ENCODE data around the gene USP53.
"Not testable (repeated sequence)": the region's sequence is repeated elsewhere in the genome, so short reads cannot be mapped to it uniquely, and the experiment has no call there.

Gene USP53

DNA sequence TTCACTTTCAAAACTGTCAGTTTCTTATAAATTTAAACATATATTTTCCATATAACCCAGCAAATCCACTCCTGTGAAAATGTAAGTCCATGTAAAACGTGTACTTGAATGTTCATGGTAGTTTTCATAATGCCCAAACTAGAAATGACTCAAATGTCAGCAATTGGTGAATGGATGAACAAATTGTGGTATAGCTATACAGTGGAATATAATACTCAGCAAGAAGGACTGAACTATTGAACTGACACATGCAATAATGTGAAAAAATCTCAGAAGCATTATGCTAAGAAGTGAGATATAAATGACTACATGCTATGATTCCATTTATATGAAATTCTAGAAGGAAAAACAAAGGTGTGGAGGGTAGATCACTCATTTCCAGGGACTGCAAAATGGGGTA lies 52.2 kb downstream of the USP53 start:
- H3K4me3 ChIP-seq (ENCODE audit: low read depth, low read length), result no peak overlapping the region
- DNase-seq (ENCODE audit: low read depth), result no peak
- TF ChIP-seq, protein P1, sequence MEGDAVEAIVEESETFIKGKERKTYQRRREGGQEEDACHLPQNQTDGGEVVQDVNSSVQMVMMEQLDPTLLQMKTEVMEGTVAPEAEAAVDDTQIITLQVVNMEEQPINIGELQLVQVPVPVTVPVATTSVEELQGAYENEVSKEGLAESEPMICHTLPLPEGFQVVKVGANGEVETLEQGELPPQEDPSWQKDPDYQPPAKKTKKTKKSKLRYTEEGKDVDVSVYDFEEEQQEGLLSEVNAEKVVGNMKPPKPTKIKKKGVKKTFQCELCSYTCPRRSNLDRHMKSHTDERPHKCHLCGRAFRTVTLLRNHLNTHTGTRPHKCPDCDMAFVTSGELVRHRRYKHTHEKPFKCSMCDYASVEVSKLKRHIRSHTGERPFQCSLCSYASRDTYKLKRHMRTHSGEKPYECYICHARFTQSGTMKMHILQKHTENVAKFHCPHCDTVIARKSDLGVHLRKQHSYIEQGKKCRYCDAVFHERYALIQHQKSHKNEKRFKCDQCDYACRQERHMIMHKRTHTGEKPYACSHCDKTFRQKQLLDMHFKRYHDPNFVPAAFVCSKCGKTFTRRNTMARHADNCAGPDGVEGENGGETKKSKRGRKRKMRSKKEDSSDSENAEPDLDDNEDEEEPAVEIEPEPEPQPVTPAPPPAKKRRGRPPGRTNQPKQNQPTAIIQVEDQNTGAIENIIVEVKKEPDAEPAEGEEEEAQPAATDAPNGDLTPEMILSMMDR (IDR thresholded peaks at IDR 0.05; ENCODE audit: low read depth, low read length, missing control alignments), result no peak

DNA sequence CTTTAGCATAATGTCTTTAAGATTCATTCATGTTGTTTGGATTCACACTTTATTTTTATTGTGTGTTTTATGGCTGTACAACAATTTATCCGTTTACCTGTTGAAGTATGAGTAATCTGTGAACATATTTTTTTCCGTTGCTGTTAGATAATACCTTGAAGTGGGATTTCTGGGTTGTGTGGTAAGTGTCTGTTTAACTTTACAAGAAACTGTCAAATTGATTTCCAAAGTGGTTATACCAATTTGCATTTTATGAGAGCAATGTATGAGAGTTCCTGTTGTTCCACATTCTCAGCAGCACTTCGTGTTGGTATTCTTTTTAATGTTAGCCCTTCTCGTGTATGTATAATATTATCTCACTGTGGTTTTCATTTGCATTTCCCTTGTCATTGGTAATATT lies 53.6 kb downstream of the USP53 start:
- DNase-seq (ENCODE audit: low read depth), result no peak
- TF ChIP-seq, protein P1 (IDR thresholded peaks at IDR 0.05; ENCODE audit: low read depth, low read length, missing control alignments), result no peak

DNA sequence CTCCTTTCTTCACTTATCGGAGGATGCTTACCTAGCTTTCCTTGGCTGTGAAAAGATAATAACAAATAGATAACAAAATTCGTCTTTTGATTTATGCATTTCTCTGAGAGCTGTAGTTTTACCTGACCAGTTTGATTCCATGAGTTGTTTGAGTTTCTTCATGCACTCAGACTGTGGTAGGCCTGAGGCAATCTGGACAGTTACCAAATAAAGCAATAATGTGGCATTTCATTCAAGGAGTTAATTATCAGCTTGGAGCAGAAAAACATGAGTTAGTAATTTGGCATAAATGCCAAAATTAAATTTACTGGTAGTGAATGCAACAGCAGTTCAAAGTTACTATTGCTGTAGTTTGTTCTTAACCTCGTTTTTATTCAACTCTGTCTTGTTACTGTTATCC lies 56.0 kb downstream of the USP53 start:
- TF ChIP-seq, protein P1 (IDR thresholded peaks at IDR 0.05; ENCODE audit: low read depth, low read length, missing control alignments), result no peak
- no peak for DNase-seq (ENCODE audit: low read depth)
- no peak overlapping the region for H3K4me3 ChIP-seq (ENCODE audit: low read depth, low read length)

More for the DNA sequence above, 53.6 kb downstream of the USP53 start:
- H3K4me3 ChIP-seq (ENCODE audit: low read depth, low read length), result no peak overlapping the region

DNA sequence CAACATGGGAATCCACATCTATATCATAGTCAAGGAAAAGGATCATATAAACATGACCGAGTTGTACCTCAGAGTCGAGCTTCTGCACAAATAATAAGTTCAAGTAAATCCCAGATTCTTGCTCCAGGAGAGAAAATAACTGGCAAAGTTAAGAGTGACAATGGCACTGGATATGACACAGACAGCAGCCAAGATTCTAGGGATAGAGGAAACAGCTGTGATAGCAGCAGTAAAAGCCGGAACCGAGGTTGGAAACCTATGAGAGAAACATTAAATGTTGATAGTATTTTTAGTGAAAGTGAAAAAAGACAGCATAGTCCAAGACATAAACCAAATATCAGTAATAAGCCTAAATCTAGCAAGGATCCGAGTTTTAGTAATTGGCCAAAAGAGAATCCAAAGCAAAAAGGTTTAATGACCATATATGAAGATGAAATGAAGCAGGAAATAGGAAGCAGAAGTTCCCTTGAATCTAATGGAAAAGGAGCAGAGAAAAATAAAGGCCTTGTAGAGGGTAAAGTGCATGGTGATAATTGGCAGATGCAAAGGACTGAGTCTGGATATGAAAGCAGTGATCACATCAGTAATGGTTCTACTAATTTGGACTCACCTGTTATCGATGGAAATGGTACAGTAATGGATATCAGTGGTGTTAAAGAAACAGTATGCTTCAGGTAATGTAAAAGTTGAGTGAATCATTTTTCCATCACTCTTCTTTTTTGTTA lies 59.0 kb downstream of the USP53 start:
- H3K4me3 ChIP-seq (ENCODE audit: low read depth, low read length), result no peak overlapping the region
- DNase-seq (ENCODE audit: low read depth), result no peak
- TF ChIP-seq, protein P1 (IDR thresholded peaks at IDR 0.05; ENCODE audit: low read depth, low read length, missing control alignments), result no peak

DNA sequence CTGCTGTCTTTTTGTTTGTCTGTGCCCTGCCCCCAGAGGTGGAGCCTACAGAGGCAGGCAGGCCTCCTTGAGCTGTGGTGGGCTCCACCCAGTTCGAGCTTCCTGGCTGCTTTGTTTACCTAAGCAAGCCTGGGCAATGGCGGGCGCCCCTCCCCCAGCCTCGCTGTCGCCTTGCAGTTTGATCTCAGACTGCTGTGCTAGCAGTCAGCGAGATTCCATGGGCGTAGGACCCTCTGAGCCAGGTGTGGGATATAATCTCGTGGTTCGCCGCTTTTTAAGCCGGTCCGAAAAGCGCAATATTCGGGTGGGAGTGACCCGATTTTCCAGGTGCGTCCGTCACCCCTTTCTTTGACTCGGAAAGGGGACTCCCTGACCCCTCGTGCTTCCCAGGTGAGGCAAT lies 67.0 kb downstream of the USP53 start:
- not testable (repeated sequence) for DNase-seq (ENCODE audit: low read depth); H3K4me3 ChIP-seq (ENCODE audit: low read depth, low read length)

DNA sequence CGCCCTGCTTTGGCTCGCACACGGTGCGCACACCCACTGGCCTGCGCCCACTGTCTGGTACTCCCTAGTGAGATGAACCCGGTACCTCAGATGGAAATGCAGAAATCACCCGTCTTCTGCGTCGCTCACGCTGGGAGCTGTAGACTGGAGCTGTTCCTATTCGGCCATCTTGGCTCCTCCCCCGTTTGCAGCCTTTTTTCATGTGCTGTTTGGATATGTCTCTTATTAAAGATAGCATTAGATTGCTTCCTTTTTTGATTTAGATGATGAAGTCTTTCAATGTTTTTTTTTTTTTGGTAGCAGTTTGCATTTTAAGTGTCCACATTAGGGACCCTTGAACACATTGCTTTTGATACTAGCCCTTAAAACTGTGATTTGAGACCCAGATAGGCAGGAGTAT lies 67.4 kb downstream of the USP53 start:
- H3K4me3 ChIP-seq (ENCODE audit: low read depth, low read length); DNase-seq (ENCODE audit: low read depth): not testable (repeated sequence)

DNA sequence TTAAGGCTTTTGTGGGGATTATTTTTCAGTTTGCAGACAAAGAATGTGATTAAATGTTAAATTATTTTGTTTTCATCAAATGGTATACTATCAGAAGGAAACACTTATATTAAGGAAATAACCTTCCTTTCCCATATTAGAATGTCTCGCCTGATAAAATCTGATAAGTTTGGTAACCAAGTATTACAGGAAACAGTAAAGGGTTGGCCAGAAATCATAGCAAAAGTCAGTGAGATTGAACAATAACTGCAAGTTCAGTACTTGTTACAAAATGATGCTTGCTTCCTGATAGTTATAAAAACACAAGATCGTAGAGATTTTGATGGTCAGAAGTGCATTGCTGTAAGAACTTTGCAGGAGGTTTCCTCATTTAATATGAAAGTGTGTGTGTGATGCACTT lies 68.9 kb downstream of the USP53 start:
- H3K4me3 ChIP-seq (ENCODE audit: low read depth, low read length), result no peak overlapping the region
- no peak for DNase-seq (ENCODE audit: low read depth)
- TF ChIP-seq, protein P1 (IDR thresholded peaks at IDR 0.05; ENCODE audit: low read depth, low read length, missing control alignments), result no peak
